GM19043 (cell line): ENCODE measurements around the gene SPART.
"Not testable (repeated sequence)": the region's sequence is repeated elsewhere in the genome, so short reads cannot be mapped to it uniquely, and the experiment has no call there.

Experiments used
- ATAC-seq: cut with Tn5 transposase; IDR thresholded peaks from one replicate; pipeline ENCODE4 v1.9.1; 2021; ENCODE audit warnings: low read depth; ENCODE audit not compliant: unreplicated experiment

The SPART gene

GRCh38 chr13:36354842-36355623, 8.8 kb upstream of the SPART start:
- no peak for ATAC-seq

- ATAC-seq, result no peak
Observed at GRCh38 chr13:36353001-36353400, 6.8 kb upstream of the SPART start.

DNA sequence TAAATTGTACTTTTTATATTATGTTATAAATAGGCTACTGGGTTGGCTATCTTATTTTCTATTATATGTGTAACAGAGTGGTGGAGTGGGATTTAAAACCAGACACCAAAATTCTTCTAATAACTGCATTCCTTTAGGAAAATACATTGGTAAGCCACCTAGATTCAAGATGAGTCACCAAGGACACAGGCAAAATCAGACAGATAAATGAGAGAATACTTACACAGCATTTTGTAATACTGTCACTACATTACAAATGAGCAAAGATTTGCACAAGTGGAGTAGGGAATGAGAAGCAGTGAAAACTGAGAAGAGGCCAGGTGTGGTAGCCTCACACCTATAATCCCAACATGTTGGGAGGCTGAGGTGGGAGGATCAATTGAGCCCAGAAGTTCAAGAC, 6.2 kb upstream of the SPART start:
- no peak for ATAC-seq

- ATAC-seq, result no peak
Observed at GRCh38 chr13:36347531-36348210, 1.5 kb upstream of the SPART start.

GRCh38 chr13:36345438-36346221, 564 bp downstream of the SPART start:
- no peak for ATAC-seq

DNA sequence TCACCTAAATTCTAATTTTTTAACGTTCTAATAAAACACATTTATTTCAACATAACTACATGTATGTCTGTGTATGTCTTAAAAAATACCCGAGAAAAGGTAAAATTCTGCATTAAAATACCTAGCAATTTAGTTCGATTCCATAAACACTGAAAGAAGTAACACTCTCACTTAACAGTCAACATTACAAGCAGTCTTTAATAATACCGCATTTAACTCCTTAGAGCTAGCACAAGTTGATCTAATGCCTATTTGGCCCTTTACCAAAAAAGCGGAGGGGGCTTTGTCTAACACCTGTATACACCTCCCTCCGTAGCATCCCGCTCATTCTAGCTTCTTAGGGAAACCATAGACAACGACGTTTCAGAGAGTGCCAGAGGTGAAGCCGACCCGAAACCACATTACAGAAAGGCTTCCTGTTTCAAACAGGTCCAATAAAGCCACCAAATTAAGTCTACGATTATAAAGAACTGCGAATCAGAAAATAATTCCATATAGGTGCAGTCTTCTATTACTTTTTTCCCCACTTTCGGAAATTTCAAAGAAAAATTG, 1.2 kb downstream of the SPART start:
- no peak for ATAC-seq

GRCh38 chr13:36344173-36344572, 2.0 kb downstream of the SPART start:
- ATAC-seq, result no peak

- no peak for ATAC-seq
Observed at GRCh38 chr13:36343766-36344165, 2.4 kb downstream of the SPART start.

DNA sequence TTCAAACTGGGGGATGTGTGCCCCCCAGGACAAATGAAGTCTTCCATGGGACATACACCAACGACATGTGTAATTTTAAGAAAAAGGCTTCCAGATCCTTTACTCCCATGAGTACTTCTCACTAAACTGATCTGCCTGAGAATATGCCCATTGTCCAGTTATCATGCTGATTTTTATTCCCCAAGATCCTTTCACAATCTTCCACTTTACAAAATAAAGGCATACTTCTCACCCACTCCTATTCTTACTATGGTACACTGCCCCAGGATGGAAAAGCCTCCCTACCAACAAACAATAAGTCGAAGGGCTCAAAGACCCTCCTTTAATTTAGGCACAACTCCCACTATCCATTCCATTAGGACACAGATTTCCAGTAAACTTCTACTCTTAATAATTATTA, 3.5 kb downstream of the SPART start:
- no peak for ATAC-seq

DNA sequence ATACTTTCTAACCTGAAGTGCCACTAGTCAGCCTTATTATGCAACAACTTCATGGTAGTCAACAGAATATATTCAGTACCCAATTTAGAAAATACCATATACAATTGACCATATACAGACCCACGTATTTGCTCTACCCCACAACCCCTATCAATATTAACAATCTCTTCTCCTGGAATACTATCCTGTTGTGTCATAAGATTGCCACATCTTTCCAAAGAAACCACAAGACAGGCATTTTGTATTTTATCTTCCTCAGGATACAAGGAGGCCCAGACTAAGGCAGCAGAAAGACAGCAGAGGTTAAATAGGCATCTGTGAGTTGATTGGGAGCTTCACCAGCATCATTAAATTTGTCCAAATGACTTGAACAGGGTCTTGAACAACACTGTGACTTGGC, 4.5 kb downstream of the SPART start:
- ATAC-seq, result no peak

- ATAC-seq, result no peak
Observed at GRCh38 chr13:36339600-36340155, 6.5 kb downstream of the SPART start.

GRCh38 chr13:36337938-36338641, 8.1 kb downstream of the SPART start:
- ATAC-seq, result no peak

DNA sequence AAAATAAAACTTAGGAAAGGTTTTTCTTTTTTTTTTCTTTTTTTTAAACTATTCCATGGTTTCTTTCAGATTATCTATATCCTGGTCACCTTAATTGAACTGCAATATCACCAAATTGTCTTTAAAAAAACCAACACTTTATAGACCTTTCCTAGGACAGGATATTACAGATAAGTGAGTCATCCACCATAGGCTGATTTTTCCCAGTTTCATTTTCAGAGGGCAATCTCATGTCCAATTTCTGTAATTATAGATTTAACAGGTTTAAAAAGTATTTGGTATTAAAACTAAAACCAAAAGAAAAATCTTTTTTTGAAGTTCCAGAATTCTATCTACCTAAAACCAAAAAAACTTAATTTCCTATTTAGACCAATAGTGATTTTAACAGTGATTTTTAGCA, 13.2 kb downstream of the SPART start:
- ATAC-seq, result no peak

- ATAC-seq, result not testable (repeated sequence)
Observed at GRCh38 chr13:36332255-36332654, 13.9 kb downstream of the SPART start.

- ATAC-seq, result no peak
Observed at GRCh38 chr13:36331280-36331679, 14.9 kb downstream of the SPART start.

- no peak for ATAC-seq
Observed at GRCh38 chr13:36329361-36329760, 16.8 kb downstream of the SPART start.

- no peak for ATAC-seq
Observed at GRCh38 chr13:36328821-36329220, 17.4 kb downstream of the SPART start.

- no peak for ATAC-seq
Observed at GRCh38 chr13:36325912-36326311, 20.3 kb downstream of the SPART start.

- ATAC-seq, result not testable (repeated sequence)
Observed at GRCh38 chr13:36324881-36325280, 21.3 kb downstream of the SPART start.

DNA sequence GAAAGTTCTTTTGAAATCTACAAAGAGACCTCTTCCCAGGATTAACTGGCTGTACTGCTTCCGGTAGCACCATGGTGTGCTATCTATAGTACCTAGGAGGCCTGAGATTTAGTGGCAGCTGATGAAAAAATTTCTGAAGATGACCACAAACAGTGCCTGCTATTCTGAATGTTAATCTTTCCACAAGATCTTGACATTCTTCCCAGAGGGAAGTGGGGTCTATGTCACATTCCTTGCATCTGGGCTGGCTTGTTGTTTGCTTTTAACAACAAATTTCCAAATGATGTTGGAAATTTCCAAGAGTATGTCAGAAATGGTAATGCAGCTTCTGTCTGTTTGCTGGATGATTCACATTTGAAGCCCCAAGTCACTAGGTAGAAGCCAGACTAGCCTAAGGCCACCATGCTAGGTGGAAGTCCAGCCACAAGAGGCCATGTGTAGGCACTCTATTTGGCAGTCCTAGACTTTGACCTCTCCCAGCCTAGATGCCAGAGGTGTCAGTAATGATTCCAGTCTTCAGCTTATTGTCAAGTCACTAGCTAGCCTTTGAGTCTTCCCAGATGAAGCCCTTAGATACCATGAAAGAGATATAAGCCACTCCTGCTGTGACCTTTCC, 22.1 kb downstream of the SPART start:
- no peak for ATAC-seq
